HL-60 (cell line): ENCODE measurements around the gene PADI2.

Source experiments
- POLR2AphosphoS5 ChIP-seq: IDR thresholded peaks from 2 replicates; pipeline ENCODE4 v1.6.1; 2012; ENCODE audit warnings: low read depth
- TF ChIP-seq, protein P1 (sequence below): IDR thresholded peaks from one replicate; pipeline ENCODE4 v1.5.1; 2011; ENCODE audit warnings: low read length, control low read depth, inconsistent platforms; ENCODE audit not compliant: insufficient read depth
- TF ChIP-seq, protein P2 (sequence below): IDR thresholded peaks from 2 replicates; pipeline ENCODE4 v1.6.1; 2012; ENCODE audit warnings: low read depth; ENCODE audit not compliant: insufficient replicate concordance

DNA sequence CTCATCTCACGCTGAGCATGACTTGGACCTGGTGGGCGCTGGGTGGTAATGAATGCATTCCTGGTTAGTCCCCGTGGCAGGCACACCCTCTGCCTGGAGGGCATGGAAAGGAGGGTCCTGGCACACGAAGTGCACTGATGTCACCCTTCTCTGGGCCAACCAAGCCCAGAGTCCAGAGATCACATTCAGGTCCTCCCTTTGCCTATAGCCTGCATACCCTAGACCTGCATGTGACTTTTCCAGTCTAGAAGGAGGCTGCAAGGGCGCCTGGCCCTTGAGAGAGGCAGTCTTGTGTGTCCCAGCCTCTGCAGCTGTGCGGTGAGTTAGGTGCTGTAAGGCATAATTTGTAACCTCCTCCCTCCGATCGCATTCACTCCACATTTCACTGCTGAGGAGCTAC lies 22.1 kb downstream of the PADI2 start:
- TF ChIP-seq, protein P1, sequence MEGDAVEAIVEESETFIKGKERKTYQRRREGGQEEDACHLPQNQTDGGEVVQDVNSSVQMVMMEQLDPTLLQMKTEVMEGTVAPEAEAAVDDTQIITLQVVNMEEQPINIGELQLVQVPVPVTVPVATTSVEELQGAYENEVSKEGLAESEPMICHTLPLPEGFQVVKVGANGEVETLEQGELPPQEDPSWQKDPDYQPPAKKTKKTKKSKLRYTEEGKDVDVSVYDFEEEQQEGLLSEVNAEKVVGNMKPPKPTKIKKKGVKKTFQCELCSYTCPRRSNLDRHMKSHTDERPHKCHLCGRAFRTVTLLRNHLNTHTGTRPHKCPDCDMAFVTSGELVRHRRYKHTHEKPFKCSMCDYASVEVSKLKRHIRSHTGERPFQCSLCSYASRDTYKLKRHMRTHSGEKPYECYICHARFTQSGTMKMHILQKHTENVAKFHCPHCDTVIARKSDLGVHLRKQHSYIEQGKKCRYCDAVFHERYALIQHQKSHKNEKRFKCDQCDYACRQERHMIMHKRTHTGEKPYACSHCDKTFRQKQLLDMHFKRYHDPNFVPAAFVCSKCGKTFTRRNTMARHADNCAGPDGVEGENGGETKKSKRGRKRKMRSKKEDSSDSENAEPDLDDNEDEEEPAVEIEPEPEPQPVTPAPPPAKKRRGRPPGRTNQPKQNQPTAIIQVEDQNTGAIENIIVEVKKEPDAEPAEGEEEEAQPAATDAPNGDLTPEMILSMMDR, result no peak
- no peak for TF ChIP-seq POLR2AphosphoS5
- TF ChIP-seq, protein P2, sequence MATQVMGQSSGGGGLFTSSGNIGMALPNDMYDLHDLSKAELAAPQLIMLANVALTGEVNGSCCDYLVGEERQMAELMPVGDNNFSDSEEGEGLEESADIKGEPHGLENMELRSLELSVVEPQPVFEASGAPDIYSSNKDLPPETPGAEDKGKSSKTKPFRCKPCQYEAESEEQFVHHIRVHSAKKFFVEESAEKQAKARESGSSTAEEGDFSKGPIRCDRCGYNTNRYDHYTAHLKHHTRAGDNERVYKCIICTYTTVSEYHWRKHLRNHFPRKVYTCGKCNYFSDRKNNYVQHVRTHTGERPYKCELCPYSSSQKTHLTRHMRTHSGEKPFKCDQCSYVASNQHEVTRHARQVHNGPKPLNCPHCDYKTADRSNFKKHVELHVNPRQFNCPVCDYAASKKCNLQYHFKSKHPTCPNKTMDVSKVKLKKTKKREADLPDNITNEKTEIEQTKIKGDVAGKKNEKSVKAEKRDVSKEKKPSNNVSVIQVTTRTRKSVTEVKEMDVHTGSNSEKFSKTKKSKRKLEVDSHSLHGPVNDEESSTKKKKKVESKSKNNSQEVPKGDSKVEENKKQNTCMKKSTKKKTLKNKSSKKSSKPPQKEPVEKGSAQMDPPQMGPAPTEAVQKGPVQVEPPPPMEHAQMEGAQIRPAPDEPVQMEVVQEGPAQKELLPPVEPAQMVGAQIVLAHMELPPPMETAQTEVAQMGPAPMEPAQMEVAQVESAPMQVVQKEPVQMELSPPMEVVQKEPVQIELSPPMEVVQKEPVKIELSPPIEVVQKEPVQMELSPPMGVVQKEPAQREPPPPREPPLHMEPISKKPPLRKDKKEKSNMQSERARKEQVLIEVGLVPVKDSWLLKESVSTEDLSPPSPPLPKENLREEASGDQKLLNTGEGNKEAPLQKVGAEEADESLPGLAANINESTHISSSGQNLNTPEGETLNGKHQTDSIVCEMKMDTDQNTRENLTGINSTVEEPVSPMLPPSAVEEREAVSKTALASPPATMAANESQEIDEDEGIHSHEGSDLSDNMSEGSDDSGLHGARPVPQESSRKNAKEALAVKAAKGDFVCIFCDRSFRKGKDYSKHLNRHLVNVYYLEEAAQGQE, result no peak
